Measurements from ENCODE around the gene ZEB1. TPM values are rescaled to one million over a fixed set of nuclear protein-coding genes. Genes with fewer than 3 reads are reported as not detected.

The ZEB1 gene
- total and polyA plus RNA-seq, 2 of the 13 experiments (the other 11 are each of a cell fraction or from before 2014, with no cell fraction given), result 9.6 to 18.0 TPM

DNA sequence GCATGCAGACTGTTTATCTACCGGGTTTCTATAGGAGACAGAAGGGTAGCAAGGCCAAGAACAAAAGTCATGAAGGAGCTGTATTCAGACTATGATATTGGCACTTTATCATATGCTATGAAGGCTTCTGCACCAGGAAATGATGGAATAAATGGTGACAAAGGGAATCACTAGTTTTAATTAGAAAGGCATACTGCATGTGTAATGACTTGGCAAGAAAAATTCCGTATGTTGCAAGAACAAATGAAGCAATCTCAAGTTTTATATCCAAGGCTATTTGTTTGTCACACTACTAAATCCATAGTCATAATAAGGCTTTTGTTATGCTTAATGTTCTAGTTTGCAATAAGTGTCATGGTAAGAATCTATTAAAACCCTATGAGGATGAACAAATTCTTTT lies 230.9 kb downstream of the ZEB1 start:
- no peaks in the 10 kb centered on the region for H3K36me3 ChIP-seq (replicated peaks in 1 of 2; ENCODE audit: control insufficient read depth in 1 of 2, insufficient read depth in 2 of 2, low read length in 2 of 2)
- in situ Hi-C loops (cut with HindIII; ENCODE audit: extremely low pct_ligation_motif_present, low pct_unique_long_range_greater_than_20kb), result no loop called here
- FAIRE-seq (no peak), ATAC-seq (no peak), DNase-seq (ENCODE audit: low spot score) (no peak)
- no peak overlapping the region for H3K4me2 ChIP-seq (ENCODE audit: low read depth, low read length)
- H3K27me3 ChIP-seq (ENCODE audit: control insufficient read depth in 1 of 2, insufficient read depth in 2 of 2, low read length in 2 of 2), result no peaks in the 10 kb centered on the region
- BruUV-seq (replicated peaks), result no TSS peak
- no peaks in the 10 kb centered on the region for H4K20me1 ChIP-seq (ENCODE audit: insufficient read depth, low read length)
- H3K4me1 ChIP-seq (ENCODE audit: insufficient read depth, low read length), result no peaks in the 10 kb centered on the region
- POLR2A ChIA-PET, result no interaction called here
- no peak overlapping the region for H3K9ac ChIP-seq (ENCODE audit: insufficient read depth, low read depth, low read length)
- no peak overlapping the region for H3K4me3 ChIP-seq (replicated peaks in 1 of 3; ENCODE audit: insufficient read depth in 1 of 3, low read depth in 2 of 3, low read length in 3 of 3)
- H2AFZ ChIP-seq (ENCODE audit: low read length), result no peak overlapping the region
- H3K79me2 ChIP-seq (ENCODE audit: insufficient read depth, low read length), result no peaks in the 10 kb centered on the region
- CTCF ChIA-PET (ENCODE audit: low intra/inter-chr PET ratio, low total read pairs), result no interaction called here
- intact Hi-C loops (cut with micrococcal nuclease; ENCODE audit: unreplicated experiment), result no loop called here
- H3K9me3 ChIP-seq (ENCODE audit: low read length), result peaks cover 7% of the 10 kb centered on the region; the same call in 1 of the 2 replicates
- TF ChIP-seq, protein P1, sequence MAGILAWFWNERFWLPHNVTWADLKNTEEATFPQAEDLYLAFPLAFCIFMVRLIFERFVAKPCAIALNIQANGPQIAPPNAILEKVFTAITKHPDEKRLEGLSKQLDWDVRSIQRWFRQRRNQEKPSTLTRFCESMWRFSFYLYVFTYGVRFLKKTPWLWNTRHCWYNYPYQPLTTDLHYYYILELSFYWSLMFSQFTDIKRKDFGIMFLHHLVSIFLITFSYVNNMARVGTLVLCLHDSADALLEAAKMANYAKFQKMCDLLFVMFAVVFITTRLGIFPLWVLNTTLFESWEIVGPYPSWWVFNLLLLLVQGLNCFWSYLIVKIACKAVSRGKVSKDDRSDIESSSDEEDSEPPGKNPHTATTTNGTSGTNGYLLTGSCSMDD (CRISPR knock-in tag; IDR thresholded peaks at IDR 0.05), result no peak
- TF ChIP-seq FOXC1 (CRISPR knock-in tag; IDR thresholded peaks at IDR 0.05; ENCODE audit: borderline replicate concordance) (no peak), FOXK2 (IDR thresholded peaks at IDR 0.05) (no peak), CEBPB (IDR thresholded peaks at IDR 0.05; ENCODE audit: borderline replicate concordance, low read depth, low read length) (0 out of 2 replicates have a peak, but pooled peaks have one; percentile 4)
- WGBS (ENCODE audit: low lambda C conversion rate), result 0% methylated on average over 2 of the region's 2 CpGs
- no peak overlapping the region for H3K27ac ChIP-seq (ENCODE audit: extremely low read length, insufficient read depth, low read length)

DNA sequence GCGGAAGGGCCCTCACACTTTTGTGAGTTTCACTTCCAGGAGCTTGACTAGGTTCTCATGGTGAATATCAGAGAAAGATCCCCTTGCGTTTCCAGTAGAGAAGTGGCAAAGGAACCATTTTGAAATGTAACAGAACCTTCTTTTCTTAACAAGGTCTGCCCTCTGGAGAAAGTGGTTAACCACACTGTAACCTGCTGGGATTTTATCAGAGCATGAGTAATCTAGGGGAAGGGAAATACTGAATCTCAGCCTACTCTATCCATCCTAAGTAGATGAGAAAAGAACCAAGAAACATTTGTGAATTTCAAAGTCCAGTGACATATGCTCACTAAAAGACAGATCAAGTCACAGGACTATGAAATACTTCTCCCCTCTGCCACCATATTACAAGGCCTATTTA lies 235.5 kb downstream of the ZEB1 start:
- H3K27ac ChIP-seq (ENCODE audit: extremely low read length, insufficient read depth, low read length), result no peak overlapping the region
- intact Hi-C loops (cut with micrococcal nuclease; ENCODE audit: unreplicated experiment) (no loop called here), in situ Hi-C loops (cut with HindIII; ENCODE audit: extremely low pct_ligation_motif_present, low pct_unique_long_range_greater_than_20kb) (no loop called here)
- no peaks in the 10 kb centered on the region for H3K36me3 ChIP-seq (replicated peaks in 1 of 2; ENCODE audit: control insufficient read depth in 1 of 2, insufficient read depth in 2 of 2, low read length in 2 of 2)
- ATAC-seq, result no peak
- no peak for DNase-seq (ENCODE audit: low spot score)
- ChIA-PET POLR2A (no interaction called here), CTCF (ENCODE audit: low intra/inter-chr PET ratio, low total read pairs) (no interaction called here)
- H3K79me2 ChIP-seq (ENCODE audit: insufficient read depth, low read length), result no peaks in the 10 kb centered on the region
- no peak overlapping the region for H3K9ac ChIP-seq (ENCODE audit: insufficient read depth, low read depth, low read length)
- no TSS peak for BruUV-seq (replicated peaks)
- H3K4me2 ChIP-seq (ENCODE audit: low read depth, low read length), result no peak overlapping the region
- H3K27me3 ChIP-seq (ENCODE audit: control insufficient read depth in 1 of 2, insufficient read depth in 2 of 2, low read length in 2 of 2), result no peaks in the 10 kb centered on the region
- no peaks in the 10 kb centered on the region for H4K20me1 ChIP-seq (ENCODE audit: insufficient read depth, low read length)
- H2AFZ ChIP-seq (ENCODE audit: low read length), result no peak overlapping the region
- no peak for FAIRE-seq
- H3K4me3 ChIP-seq (replicated peaks in 1 of 3; ENCODE audit: insufficient read depth in 1 of 3, low read depth in 2 of 3, low read length in 3 of 3), result no peak overlapping the region
- H3K4me1 ChIP-seq (ENCODE audit: insufficient read depth, low read length), result no peaks in the 10 kb centered on the region
- WGBS (ENCODE audit: low lambda C conversion rate), result 76% methylated on average over 2 of the region's 2 CpGs
- peaks cover 15% of the 10 kb centered on the region for H3K9me3 ChIP-seq (ENCODE audit: low read length)
- TF ChIP-seq ZNF550 (CRISPR knock-in tag; IDR thresholded peaks at IDR 0.05; ENCODE audit: borderline replicate concordance) (no peak), ZNF350 (CRISPR knock-in tag; IDR thresholded peaks at IDR 0.05; ENCODE audit: borderline replicate concordance, low read depth) (no peak), ETS1 (CRISPR knock-in tag; IDR thresholded peaks at IDR 0.05) (no peak), SPEN (CRISPR knock-in tag; IDR thresholded peaks at IDR 0.05; ENCODE audit: low read depth) (no peak), NONO (IDR thresholded peaks at IDR 0.05) (no peak), NONO (CRISPR knock-in tag; conservative IDR thresholded peaks at IDR 0.05) (no peak), ZNF468 (CRISPR knock-in tag; IDR thresholded peaks at IDR 0.05) (no peak), ZNF724P (CRISPR knock-in tag; IDR thresholded peaks at IDR 0.05; ENCODE audit: borderline replicate concordance) (no peak), ZNF747 (CRISPR knock-in tag; IDR thresholded peaks at IDR 0.05; ENCODE audit: borderline replicate concordance) (no peak), JARID2 (CRISPR knock-in tag; IDR thresholded peaks at IDR 0.05; ENCODE audit: insufficient replicate concordance) (no peak), RBFOX2 (IDR thresholded peaks at IDR 0.05; ENCODE audit: low read depth, low read length) (no peak), FOXO4 (CRISPR knock-in tag; conservative IDR thresholded peaks at IDR 0.05) (no peak), RFX5 (IDR thresholded peaks at IDR 0.05; ENCODE audit: low read depth, low read length) (no peak)
